ENCODE data around the gene ZNF253.
"Not testable (repeated sequence)": the region's sequence is repeated elsewhere in the genome, so short reads cannot be mapped to it uniquely, and the experiment has no call there.

Gene ZNF253

DNA sequence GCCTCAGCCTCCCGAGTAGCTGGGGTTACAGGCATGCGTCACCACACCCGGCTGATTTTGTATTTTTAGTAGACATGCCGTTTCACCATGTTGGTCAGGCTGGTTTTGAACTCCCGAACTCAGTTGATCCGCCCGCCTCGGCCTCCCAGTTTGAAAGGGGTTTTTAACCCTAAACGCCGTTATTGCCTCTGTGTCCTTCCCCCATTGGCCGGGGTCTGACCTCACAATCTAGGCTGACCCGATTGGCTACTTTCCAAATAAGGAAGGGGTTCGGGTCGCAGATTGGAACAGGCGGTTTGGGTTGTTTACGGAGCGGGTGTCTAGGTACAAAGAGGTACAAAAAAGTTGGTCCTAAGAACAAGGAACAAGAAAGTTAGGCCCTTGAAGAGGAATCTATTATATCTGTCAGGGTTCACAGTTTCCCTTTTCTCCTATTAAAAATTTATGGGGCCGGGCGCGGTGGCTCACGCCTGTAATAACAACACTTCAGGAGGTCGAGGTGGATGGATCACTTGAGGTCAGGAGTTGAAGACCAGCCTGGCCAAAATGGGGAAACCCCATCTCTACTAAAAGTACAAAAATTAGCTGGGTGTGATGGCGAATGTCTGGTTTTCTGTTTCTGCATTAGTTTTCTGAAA lies 1.0 kb downstream of the ZNF253 start:
- H3K9me3 Mint-ChIP-seq = peaks cover 38% of the 10 kb centered on the region
- H3K27me3 Mint-ChIP-seq (ENCODE audit: low read depth) = no peaks in the 10 kb centered on the region
- peak overlapping the region; percentile 98 for H3K27ac Mint-ChIP-seq
- peaks cover 14% of the 10 kb centered on the region for H3K4me1 Mint-ChIP-seq (ENCODE audit: low read depth)
- peak overlapping the region; percentile 97 for H3K4me3 Mint-ChIP-seq
- H3K36me3 Mint-ChIP-seq (ENCODE audit: low read depth) = peaks cover 34% of the 10 kb centered on the region

GRCh38 chr19:19870086-19870485 lies 4.4 kb downstream of the ZNF253 start:
- not testable (repeated sequence) for H3K27ac Mint-ChIP-seq; H3K27me3 Mint-ChIP-seq (ENCODE audit: low read depth); H3K4me3 Mint-ChIP-seq
- Mint-ChIP-seq H3K36me3 (ENCODE audit: low read depth) (peaks cover 55% of the 10 kb centered on the region), H3K4me1 (ENCODE audit: low read depth) (peaks cover 14% of the 10 kb centered on the region), H3K9me3 (peaks cover 38% of the 10 kb centered on the region)

GRCh38 chr19:19871932-19872331 lies 6.2 kb downstream of the ZNF253 start:
- Mint-ChIP-seq H3K4me3 (no peak overlapping the region), H3K9me3 (peaks cover 51% of the 10 kb centered on the region), H3K27me3 (ENCODE audit: low read depth) (no peaks in the 10 kb centered on the region), H3K27ac (peak overlapping the region; percentile 52), H3K4me1 (ENCODE audit: low read depth) (peaks cover 13% of the 10 kb centered on the region), H3K36me3 (ENCODE audit: low read depth) (peaks cover 59% of the 10 kb centered on the region)

GRCh38 chr19:19873381-19873780 lies 7.7 kb downstream of the ZNF253 start:
- no peak overlapping the region for H3K4me3 Mint-ChIP-seq
- H3K27ac Mint-ChIP-seq = no peak overlapping the region
- peaks cover 56% of the 10 kb centered on the region for H3K9me3 Mint-ChIP-seq
- H3K36me3 Mint-ChIP-seq (ENCODE audit: low read depth) = peaks cover 58% of the 10 kb centered on the region
- no peaks in the 10 kb centered on the region for H3K27me3 Mint-ChIP-seq (ENCODE audit: low read depth)
- peaks cover 3% of the 10 kb centered on the region for H3K4me1 Mint-ChIP-seq (ENCODE audit: low read depth)

GRCh38 chr19:19877724-19878123 lies 12.0 kb downstream of the ZNF253 start:
- Mint-ChIP-seq H3K9me3 (peaks cover 52% of the 10 kb centered on the region), H3K36me3 (ENCODE audit: low read depth) (peaks cover 61% of the 10 kb centered on the region), H3K27ac (no peak overlapping the region), H3K4me1 (ENCODE audit: low read depth) (no peaks in the 10 kb centered on the region), H3K27me3 (ENCODE audit: low read depth) (no peaks in the 10 kb centered on the region), H3K4me3 (no peak overlapping the region)

DNA sequence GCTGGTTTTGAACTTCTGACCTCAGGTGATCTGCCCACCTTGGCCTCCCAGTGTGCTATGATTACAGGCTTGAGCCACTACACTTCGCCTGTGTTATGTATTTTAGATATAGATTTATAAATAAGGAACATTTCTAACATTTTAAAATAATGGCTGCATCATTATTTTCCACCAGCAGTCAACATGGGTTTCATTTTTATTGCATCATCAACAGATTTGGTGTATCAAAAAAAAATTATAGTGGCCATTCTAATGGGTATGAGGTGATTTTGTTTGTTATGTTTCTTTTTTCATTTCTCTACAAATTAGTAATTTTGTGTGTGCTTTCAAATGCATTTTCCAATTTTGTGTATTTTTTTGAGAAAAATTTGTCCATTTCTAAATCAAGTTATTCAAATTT lies 18.9 kb downstream of the ZNF253 start:
- Mint-ChIP-seq H3K9me3 (peaks cover 56% of the 10 kb centered on the region), H3K36me3 (ENCODE audit: low read depth) (peaks cover 57% of the 10 kb centered on the region)

DNA sequence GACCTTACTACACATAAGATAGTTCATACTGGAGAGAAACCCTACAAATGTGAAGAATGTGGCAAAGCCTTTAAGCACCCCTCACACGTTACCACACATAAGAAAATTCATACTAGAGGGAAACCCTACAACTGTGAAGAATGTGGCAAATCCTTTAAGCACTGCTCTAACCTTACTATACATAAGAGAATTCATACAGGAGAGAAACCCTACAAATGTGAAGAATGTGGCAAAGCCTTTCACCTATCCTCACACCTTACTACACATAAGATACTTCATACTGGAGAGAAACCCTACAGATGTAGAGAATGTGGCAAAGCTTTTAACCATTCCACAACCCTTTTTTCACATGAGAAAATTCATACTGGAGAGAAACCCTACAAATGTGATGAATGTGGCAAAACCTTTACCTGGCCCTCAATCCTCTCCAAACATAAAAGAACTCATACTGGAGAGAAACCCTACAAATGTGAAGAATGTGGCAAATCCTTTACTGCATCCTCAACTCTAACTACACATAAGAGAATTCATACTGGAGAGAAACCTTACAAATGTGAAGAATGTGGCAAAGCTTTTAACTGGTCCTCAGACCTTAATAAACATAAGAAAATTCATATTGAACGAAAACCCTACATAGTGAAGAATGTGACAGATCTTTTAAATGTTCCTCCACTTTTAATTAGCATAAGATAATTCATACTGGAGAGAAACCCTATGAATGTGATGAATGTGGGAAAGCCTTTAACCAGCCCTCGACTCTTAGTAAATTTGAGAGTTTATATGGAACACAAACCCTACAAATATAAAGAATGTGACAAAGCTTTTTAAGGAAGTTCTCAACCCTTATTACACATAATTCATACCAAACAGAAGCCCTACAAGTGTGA lies 26.6 kb downstream of the ZNF253 start:
- Mint-ChIP-seq H3K36me3 (ENCODE audit: low read depth) (peaks cover 46% of the 10 kb centered on the region), H3K9me3 (peaks cover 63% of the 10 kb centered on the region)
- not testable (repeated sequence) for H3K27ac Mint-ChIP-seq; H3K4me1 Mint-ChIP-seq (ENCODE audit: low read depth); H3K4me3 Mint-ChIP-seq; H3K27me3 Mint-ChIP-seq (ENCODE audit: low read depth)

More for the DNA sequence above, 18.9 kb downstream of the ZNF253 start:
- Mint-ChIP-seq H3K27ac (no peak overlapping the region), H3K4me1 (ENCODE audit: low read depth) (no peaks in the 10 kb centered on the region), H3K27me3 (ENCODE audit: low read depth) (no peaks in the 10 kb centered on the region), H3K4me3 (no peak overlapping the region)

DNA sequence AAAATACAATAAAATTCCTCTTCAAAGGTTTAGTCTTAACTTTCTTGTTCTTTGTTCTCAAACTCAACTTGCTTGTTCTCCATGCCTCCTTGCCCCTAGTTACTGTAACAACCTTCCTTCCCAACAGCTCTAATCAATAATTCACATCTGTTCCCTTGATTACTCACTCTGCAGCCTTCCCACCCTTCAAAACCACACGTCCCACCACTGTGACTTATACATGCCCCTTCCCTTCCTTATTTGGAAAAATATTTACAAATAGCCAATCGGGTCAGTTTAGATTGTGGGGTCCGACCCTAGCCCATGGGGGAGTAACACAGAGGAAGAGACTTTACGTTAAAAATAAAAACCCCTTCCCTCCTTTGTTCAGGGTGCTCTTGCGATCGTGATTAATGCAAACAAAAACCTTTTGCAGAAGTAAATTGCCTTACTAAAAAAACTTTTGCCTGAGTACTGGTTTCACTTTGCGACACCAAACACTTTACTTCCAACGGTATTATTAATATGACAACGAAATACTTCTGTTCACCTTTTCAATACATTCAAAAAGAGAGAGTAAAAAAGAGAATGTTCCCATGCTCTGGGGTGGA lies 34.6 kb downstream of the ZNF253 start:
- H3K36me3 Mint-ChIP-seq (ENCODE audit: low read depth) = peaks cover 43% of the 10 kb centered on the region

GRCh38 chr19:19900729-19901444 lies 35.2 kb downstream of the ZNF253 start, which contains the start of gene ZNF93:
Gene ZNF93, plus strand, starts transcription at chr19:19900946. Its CDS starts 143 bp downstream, at chr19:19901089.
- Mint-ChIP-seq H3K27ac (peak within 1 kb of the TSS; percentile 89), H3K4me3 (peak within 1 kb of the TSS; percentile 94), H3K4me1 (ENCODE audit: low read depth) (peaks cover 16% of the 10 kb centered on the region), H3K36me3 (ENCODE audit: low read depth) (peaks cover 46% of the 10 kb centered on the region), H3K27me3 (ENCODE audit: low read depth) (no peaks in the 10 kb centered on the region), H3K9me3 (peaks cover 77% of the 10 kb centered on the region)

More for the DNA sequence above, 34.6 kb downstream of the ZNF253 start:
- Mint-ChIP-seq H3K4me3 (peak overlapping the region; percentile 94), H3K4me1 (ENCODE audit: low read depth) (peaks cover 16% of the 10 kb centered on the region), H3K27me3 (ENCODE audit: low read depth) (no peaks in the 10 kb centered on the region), H3K27ac (peak overlapping the region; percentile 89), H3K9me3 (peaks cover 77% of the 10 kb centered on the region)

- not testable (repeated sequence) for H3K27ac Mint-ChIP-seq; H3K4me1 Mint-ChIP-seq (ENCODE audit: low read depth); H3K4me3 Mint-ChIP-seq; H3K27me3 Mint-ChIP-seq (ENCODE audit: low read depth)
- H3K36me3 Mint-ChIP-seq (ENCODE audit: low read depth) = peaks cover 60% of the 10 kb centered on the region
- peaks cover 78% of the 10 kb centered on the region for H3K9me3 Mint-ChIP-seq
These were observed 41.9 kb downstream of the ZNF253 start for GRCh38 chr19:19907551-19907950.

GRCh38 chr19:19909654-19910053 lies 44.0 kb downstream of the ZNF253 start:
- no peaks in the 10 kb centered on the region for H3K27me3 Mint-ChIP-seq (ENCODE audit: low read depth)
- peaks cover 5% of the 10 kb centered on the region for H3K4me1 Mint-ChIP-seq (ENCODE audit: low read depth)
- H3K27ac Mint-ChIP-seq = no peak overlapping the region
- H3K9me3 Mint-ChIP-seq = peaks cover 79% of the 10 kb centered on the region
- H3K4me3 Mint-ChIP-seq = no peak overlapping the region
- H3K36me3 Mint-ChIP-seq (ENCODE audit: low read depth) = peaks cover 64% of the 10 kb centered on the region

- Mint-ChIP-seq H3K27ac (no peak overlapping the region), H3K4me1 (ENCODE audit: low read depth) (no peaks in the 10 kb centered on the region), H3K9me3 (peaks cover 73% of the 10 kb centered on the region), H3K27me3 (ENCODE audit: low read depth) (no peaks in the 10 kb centered on the region), H3K36me3 (ENCODE audit: low read depth) (peaks cover 61% of the 10 kb centered on the region), H3K4me3 (no peak overlapping the region)
These were observed 45.5 kb downstream of the ZNF253 start for GRCh38 chr19:19911150-19911549.

GRCh38 chr19:19914596-19914995 lies 48.9 kb downstream of the ZNF253 start:
- H3K27me3 Mint-ChIP-seq (ENCODE audit: low read depth) = no peaks in the 10 kb centered on the region
- no peak overlapping the region for H3K27ac Mint-ChIP-seq
- H3K4me1 Mint-ChIP-seq (ENCODE audit: low read depth) = no peaks in the 10 kb centered on the region
- peaks cover 72% of the 10 kb centered on the region for H3K9me3 Mint-ChIP-seq
- peaks cover 63% of the 10 kb centered on the region for H3K36me3 Mint-ChIP-seq (ENCODE audit: low read depth)
- H3K4me3 Mint-ChIP-seq = no peak overlapping the region

- H3K27ac Mint-ChIP-seq; H3K4me3 Mint-ChIP-seq; H3K4me1 Mint-ChIP-seq (ENCODE audit: low read depth); H3K27me3 Mint-ChIP-seq (ENCODE audit: low read depth): not testable (repeated sequence)
- Mint-ChIP-seq H3K36me3 (ENCODE audit: low read depth) (peaks cover 57% of the 10 kb centered on the region), H3K9me3 (peaks cover 59% of the 10 kb centered on the region)
These were observed 64.7 kb downstream of the ZNF253 start for GRCh38 chr19:19930417-19930816.
